NCI-H510A (cell line): ENCODE data around the gene JPH3.

Experiments used
- DNase-seq: peaks from one replicate; lab custom pipeline; 2025; lab: John Stamatoyannopoulos, UW

JPH3 gene

DNA sequence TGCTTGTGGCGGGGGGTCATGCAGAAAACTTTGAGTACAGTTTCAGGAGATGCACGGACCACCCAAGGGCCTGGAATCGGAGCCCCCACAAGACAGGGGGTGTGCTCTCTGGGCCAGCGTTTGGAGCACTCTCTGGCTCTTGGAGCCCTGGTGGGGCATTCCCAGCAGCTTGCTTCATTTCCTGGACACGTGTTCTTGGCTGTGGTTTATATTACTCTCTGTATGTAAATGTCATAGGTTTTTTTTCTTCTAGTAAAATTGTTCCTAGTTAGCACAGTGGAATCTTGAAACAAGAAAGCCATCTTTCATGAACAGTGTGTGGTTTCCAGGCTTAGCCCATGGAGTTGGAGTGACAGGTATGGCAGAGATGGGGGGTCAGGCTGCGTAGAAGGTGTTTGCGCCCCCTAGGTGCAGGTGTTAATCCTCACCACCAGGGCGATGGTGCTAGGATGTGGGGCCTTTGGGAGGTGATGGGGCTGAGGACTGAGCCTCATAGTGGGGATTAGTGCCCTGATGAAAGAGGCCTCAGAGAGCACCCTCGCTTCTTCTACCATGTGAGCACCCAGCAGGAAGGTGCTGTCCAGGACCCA, 79.8 kb downstream of the JPH3 start:
- DNase-seq = no peak

DNA sequence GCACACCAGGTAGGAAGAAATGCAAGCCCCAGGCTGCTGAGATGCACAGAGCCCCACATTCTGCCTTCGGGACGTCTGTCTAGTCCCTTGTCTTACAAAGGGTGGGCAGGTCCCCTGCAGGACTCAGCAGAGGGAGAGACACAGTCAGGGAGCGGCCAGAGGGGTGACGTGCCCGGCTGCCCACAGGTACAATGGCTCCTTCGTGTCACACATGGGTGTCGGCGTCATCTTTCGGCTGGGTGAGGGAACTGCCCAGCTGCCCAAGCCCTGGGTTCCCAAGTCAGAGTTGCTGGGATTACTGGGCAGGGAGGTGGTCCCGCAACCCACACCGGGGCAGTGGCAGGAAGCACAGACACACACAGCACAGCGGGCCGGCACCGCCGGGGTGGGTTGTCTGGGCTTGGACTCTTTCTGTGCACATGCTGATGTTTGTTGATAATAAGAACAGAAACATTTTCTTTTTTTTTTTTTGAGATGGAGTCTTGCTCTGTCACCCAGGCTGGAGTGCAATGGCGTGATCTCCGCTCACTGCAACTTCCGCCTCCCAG, 80.6 kb downstream of the JPH3 start:
- DNase-seq = no peak

DNA sequence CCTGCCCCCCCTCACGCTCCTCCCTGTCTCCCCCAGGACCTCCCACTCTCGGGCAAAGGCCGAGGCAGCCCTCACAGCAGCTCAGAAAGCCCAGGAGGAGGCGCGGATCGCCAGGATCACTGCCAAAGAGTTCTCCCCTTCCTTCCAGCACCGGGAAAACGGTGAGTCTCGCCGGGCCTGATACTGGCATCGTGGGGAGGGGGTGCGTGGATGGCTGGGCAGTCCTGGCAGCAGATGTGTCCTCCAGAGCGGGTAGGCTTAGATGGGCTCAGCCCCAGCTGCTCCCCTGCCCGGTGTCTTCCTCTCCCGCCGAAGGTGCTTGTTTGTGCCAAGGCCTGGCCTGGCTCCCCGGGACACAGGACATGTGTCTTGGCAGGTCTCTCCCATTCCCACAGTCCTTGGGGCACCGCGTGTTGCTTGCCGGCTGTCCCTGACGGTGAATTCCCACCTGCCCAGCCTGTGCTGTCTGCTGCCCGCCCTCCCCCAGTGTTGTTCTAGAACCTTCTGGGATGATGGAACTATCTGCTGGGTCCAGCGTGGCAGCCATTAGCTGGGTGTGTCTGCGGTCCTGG, 81.9 kb downstream of the JPH3 start:
- DNase-seq = no peak

DNA sequence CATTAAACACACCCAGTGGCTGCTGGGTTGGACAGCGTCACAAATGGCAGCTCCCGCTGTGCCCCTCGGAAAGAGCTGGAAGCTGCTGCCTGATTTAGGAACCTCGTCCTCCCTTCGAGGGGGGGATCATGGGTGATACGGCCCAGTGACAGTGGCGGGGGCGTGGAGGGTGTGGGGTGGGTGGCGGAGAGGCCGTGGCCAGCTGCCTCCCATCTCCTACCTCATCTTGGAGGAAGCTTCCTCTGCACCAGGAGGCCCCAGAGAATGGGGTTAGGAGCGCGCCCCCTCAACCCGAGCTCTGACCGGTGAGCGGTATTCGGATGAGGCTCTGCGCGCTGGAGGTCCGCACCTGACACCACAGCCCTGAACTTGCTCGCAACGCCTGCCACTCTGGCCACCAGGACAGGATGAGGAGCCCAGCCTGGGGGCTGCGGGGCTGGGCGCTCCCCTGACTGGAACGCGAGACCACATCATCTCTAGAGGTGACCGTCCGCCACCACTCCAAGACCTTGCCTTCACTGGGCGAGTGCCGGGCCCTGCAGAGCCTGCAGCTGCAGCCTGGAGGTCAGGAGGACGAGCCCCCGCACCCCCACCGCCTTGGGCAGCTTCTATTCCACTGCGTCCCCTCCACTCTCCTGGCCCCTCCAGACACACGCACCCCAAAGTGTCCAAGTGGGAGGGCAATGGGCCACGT, 82.5 kb downstream of the JPH3 start:
- DNase-seq = no peak

DNA sequence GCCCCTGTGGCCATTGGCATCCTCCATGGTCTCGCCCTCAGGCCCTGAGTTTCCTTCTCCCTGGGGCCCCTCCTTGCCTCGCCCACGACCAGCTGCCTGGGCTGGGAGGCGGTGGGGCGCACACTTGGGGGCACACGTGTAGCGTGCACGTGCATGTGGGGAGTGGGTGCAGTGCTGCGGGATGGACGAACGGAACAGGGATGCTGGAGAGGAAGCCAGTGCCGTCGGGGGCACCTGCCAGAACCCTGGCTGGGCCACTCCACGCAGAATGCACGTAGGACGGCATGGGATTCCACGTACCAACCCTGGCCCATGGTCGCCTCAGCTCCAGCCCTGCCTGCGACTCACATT, 83.1 kb downstream of the JPH3 start:
- no peak for DNase-seq

DNA sequence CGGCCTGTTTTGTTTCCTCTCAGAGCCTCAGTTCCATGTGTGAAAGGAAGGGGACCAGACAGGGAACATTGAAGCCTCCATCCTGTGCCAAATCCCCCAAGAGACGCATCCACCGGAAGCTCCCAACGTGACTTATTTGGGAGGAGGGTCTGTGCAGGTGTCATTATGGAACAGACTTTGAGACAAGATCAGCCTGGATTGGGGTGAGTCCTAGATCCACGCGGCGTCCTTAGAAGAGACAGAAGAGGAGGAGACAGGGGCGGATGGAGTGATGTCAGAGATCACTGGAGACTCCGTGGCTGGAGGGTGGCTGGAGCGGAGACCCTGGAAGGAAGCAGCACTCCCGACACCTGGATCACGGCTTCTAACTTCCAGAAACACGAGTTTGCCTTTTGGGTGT, 83.5 kb downstream of the JPH3 start:
- no peak for DNase-seq

DNA sequence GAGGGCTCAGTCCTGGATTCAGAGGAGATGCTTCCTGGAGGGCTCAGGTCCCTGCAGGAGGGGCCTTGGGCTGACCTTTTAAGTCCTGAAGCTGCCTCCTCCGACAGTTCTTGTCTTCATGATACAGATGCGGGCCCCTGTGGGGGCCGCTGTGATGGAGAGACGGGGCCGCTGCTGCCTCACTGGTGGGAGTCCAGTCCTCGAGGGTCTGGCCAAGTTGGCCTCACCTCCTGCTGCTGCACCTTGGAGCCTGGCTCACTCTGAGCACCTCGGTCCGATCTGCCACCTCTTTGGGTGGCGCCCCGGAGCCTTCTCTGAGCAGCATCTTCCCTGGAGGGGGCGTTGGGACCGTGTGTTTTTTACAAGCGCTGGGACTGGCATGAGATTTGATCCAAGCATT, 84.4 kb downstream of the JPH3 start:
- DNase-seq = no peak

DNA sequence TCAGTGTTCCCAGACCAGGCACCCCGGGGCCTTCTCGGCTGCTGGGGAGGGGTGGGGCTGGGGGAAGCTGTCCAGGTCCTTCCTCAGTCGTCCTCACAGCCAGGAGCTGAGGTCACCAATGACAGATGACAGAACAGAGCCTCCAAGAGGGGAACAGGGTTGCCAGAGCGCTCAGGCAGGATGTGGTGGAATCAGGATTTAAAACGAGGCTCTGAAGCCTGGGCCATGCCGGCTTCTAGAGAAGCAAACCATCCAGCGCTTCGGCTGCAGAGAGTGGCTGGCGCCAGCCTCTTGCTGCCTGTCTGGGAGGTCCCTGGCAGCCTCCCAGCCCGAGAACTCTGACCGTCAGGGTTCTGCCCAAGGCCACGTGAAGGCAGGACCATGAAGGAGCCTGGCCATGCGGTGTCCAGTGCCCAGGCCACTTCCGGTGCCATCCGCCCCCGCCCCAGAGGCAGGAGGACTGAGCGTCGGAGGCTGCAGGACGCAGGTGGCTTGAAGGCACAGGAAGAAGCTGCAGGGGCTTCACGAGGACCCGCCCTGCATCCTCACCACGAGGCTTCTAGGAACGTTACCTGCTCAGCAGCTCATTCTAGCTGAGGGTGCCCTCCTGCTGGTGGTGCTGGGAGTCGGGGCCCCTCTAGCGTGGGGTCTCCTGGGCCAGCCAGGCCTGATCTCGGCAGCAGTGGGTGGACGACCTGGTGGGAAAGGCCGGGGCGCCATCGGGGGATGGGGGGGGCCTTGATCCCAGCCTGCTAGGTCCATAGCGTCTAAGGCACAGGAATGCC, 85.0 kb downstream of the JPH3 start:
- DNase-seq = no peak

DNA sequence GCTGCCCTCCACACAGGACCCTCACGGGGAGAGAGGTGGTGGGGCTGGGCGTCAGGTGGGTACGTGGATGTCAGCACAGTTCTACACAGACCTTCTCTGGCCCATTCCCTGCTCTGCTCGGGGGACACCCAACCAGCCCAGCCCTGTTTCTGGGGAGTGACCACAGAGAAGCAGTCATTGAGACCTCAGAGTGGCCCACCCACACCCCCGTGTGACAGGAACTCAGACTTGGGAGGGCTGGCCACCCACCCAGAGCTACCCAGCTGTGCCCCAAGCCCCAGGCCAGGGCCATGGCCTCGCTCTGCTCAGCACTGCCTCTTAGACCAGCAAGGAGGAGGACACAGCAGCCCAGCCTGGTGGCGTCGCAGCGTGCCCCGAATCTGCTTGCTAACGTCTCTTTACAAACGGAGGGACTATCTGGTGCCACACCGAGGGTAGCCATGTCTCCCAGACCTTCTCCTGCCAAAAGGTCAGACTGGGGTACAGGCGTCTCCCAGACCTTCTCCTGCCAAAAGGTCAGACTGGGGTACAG, 85.8 kb downstream of the JPH3 start:
- no peak for DNase-seq

DNA sequence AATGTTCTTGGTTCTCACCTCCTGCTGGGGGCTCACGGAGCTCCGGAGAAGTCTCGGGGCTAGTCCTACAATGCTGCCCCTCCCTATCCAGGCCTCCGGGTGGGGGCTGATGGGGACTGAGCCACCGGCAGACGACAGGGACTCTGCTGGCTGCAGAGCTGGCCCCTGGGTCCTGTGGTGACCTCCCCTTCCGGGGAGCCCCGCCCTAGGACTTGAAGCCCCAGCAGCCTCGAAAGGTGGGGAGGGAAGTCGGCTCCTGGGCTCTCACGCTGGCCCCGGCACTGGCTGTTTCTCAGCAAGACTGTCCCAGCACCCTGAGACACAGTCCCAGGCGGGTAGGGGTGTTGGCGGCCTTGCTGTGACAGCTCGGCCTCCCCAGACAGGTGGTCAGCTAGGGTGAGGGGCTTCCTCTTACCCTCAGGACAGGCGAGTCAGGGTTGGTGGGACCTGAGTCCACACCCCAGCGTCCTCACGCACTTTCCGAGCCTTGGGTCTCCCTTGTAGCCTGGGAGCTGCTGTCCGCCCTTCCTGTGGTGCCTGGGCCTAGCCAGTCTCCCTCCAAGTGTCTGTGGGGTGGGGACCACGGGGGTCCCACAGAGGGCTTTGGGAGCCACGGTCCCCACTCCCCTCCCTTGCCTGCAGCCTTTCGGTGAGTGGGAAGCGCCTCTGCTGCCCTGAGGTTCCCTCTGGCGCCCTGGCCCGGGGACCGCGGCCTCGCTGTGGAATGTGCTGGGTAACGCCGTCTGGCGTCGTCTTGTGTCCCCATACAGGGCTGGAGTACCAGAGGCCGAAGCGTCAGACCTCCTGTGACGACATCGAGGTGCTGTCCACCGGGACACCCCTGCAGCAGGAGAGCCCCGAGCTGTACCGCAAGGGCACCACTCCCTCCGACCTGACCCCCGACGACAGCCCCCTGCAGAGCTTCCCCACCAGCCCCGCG, 86.8 kb downstream of the JPH3 start:
- no peak for DNase-seq

DNA sequence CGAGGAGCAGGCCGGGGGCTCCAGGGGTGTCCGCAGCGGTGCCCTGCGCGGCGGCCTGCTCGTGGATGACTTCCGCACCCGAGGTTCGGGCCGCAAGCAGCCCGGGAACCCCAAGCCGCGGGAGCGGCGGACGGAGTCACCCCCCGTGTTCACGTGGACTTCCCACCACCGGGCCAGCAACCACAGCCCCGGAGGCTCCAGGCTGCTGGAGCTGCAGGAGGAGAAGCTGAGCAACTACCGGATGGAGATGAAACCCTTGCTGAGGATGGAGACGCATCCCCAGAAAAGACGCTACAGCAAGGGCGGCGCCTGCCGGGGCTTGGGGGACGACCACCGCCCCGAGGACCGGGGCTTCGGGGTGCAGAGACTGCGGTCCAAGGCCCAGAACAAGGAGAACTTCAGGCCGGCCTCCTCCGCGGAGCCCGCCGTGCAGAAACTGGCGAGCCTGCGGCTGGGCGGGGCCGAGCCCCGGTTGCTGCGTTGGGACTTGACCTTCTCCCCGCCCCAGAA, 87.7 kb downstream of the JPH3 start:
- DNase-seq = no peak

DNA sequence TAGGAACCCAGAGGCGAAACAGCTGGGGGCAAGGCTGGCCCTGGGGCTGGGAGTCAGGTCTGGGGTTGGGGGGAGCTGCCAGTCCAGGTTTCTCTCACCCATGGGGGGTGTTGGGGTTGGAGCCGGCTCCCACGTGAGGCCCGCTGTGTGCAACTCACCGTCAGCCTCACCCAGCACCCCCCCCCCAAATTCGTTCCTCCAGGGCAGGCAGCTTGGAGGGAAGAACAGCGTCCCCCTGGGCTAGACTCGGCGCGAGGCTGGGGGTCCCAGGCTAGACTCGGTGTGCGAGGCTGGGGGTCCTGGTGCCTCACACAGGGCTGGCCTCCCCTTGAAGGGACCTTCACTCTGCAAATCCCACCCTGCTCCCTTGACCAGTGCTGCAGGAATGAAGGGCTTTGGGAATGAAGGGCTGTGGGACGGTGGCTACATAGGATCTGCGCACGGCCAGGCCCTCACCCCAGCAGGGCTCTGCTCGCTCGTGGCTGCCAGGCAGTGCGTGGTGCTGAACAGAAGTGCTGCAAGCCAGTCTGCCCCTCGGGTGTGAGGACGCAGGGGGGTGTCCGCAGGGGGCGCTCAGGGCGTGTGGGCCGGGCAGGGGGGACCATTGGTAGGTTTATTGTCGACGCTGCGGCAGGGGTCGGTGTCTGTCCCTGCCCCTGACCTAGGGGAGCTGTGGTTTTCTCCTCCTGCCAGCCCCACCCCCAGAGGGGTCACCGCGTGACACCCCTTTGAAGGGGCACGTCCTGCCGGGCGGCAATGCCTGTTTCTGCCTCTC, 88.8 kb downstream of the JPH3 start:
- no peak for DNase-seq

DNA sequence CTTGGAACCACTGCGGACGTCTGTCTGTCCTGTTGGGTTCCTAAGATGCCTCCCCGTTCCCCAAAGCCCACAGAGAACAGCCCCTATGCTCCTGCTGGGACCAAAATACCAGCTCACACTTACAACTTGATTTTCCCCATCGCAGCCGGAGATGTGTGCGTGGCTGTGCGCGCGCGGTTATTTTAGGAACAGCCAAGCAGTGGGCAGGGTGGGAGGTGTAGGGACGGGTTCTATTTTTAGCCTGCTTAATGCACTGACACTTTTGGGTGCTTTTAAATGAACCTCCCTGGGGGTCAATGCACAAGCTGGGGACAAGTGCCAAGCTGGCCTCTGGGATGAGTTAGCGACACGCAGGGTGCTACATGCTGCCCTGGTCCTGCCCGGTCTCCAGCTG, 89.4 kb downstream of the JPH3 start:
- DNase-seq = no peak

DNA sequence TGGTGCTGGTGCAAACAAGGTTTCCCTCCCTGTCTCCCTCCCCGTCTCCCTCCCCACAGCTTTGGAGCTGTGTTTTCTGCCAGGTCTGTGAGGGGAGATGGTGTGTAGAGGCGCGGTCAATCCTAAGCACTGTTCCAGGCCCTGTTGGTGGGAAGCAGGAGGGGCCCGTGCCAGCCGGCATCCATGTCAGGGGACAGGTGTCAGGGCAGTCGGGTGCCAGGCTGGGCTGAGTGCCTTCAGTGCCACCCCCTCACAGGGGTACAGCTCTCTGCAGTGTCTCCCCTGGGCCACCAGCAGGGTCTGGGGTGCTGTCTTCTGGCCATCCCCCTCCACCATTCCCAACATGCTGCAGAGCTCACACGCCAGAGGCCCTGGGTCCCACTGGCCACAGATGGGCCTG, 89.9 kb downstream of the JPH3 start:
- DNase-seq = no peak

DNA sequence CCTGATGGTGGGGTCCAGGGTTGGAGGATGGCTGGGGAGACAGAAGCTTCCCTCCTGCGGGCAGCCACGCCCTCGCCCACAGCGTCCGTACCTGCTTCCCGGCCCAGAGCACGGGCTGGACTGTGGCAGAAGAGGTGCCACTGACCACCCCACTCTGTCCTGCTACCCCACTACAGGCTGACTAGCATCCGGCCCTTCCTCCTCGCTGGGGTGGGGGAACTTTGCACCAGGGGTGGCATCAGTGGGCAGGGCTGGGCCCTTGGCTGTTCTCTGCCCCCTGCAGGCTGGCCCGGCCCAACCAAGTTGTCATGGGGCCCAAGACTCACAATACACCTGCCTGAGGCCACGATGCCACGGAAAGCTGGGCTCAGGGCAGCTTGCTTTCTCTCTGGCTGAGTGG, 90.4 kb downstream of the JPH3 start:
- no peak for DNase-seq

DNA sequence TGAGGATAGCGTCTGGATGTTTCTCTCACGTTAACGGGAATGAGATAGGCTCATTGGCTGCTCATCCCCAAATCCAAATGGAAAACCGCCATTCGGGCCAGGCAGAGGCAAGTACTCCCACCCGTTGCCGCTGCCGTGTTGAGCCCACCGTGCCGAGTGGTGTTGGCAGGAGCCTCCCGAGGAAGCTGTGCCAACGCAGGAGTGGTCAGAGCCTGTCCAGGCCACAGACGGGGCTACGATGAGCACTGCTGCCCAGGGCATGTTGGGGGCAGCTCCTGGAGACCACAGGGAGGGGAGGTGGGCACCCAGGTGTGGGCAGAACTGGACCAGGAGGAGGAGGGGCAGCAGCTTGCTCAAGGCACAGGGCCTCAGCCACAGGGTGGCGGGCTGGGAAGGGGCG, 91.5 kb downstream of the JPH3 start:
- no peak for DNase-seq

DNA sequence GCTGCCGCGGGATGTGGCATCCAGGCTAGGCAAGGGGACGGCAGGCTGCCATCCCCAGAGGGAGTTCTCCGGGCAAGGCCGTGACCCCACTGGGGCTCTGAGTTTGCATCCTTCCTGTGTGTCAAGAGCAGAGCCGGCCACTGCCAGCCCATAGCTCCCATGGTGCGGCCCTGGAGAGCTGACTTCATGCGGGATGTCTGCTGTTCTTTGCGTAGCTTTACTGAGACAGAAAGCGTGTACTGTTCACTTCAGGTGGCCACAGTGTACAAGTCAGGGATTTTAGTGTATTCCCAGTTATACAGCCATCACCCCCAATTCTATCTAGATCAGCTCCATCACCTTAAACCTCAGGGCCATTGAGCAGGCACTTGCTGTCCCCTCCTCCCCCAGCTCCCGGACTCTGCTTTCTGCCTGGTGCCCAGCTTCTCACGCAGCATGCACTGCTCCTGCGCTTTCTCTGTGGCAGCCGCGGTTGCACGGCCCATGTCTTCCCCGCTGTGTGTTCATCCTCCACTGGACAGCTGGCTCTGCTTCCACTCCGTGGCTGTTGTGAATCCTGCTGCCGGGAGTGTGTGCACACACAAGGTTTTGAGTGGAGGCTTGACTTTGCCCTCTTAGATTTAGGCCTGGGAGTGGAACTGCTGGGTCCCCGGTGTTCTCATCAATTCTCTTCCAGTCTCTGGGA, 92.3 kb downstream of the JPH3 start:
- no peak for DNase-seq

DNA sequence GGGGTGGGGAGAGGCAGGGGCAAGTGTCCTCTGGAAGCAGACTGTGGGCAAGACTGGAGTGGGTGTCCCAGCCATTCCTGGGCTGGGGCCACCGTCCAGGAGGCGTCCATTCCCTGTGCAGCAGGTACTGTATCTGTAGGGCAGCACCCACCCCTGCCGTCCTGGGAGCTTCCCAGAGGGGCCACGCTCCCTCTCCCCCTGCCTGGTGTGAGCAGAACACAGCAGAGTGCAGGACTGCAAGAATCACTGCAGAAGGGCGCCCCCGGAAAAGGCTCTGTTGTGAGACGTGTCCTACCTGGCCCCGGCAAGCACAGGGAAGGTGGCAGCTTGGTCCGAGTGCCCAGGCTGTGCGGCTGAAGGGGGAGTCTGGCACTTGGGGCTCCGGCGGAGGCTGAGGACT, 93.2 kb downstream of the JPH3 start:
- no peak for DNase-seq

DNA sequence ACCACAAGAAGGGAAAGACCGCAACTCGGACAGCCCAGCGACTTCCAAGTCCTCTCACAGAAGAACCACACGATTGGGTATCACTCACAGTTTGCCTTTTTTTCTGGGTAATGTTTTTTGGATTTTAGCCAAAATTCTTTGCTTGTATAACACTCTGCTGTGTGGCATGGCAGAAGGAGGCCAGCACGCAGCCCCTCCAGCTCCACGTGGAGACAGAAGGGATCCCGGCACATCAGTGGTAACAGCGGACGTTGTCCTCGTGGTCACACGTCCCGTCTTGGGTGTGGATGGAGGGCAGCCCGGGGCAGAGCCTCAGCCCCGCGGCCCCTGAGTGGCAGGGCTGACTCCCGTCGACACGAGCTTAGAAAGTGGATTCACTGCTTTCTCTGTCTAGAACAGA, 94.4 kb downstream of the JPH3 start:
- no peak for DNase-seq

DNA sequence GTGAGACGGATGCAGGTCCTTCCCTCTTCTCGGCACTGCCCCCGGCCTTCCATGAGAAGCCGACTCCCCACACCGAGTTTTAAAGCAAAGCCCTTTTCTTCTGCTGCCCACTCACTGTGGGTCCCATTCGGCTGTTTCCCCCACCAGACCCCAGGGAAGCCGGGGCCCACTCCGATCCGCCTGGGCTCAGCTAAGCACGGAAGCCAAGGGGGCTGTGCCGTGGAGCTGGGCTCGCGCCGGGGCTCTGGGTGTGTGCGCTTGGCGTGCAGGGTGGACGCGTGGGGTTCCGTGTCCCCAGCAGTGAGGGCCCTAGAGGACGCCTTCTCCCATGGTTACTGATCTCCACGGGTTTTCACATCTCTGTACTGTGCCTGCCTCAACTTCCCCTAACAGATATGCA, 94.9 kb downstream of the JPH3 start:
- no peak for DNase-seq
